HG03520 (cell line): Measurements from ENCODE around the gene FRMD4A.
"Not testable (repeated sequence)": the region's sequence is repeated elsewhere in the genome, so short reads cannot be mapped to it uniquely, and the experiment has no call there.

ENCODE experiments used
- ATAC-seq: cut with Tn5 transposase; IDR thresholded peaks from one replicate; pipeline ENCODE4 v1.9.1; 2021; ENCODE audit warnings: mild to moderate bottlenecking, moderate library complexity; ENCODE audit not compliant: unreplicated experiment

The FRMD4A gene

DNA sequence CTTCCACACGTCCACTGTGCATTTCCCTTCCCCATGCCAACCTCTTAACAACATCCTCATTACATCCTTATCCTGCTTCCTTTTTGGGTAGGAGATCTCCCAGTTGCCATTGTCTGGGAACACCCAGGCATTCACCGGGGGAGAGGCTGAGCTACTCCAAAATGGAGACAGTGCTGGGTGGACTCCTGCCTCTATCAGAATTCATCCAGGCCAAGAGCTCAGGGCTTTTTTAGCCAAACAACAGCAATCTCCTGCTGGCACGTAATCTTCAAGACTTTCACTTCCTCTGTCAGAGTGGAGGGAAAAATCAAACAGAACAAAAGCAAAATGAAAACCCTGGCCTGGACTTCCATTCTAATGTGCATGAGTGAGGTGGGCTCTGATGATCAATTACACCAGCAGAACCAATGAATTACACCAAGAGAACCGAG is 499.0 kb downstream of the FRMD4A start:
- ATAC-seq: no peak

- ATAC-seq: no peak
Measured at GRCh38 chr10:13830385-13830784, 500.3 kb downstream of the FRMD4A start.

DNA sequence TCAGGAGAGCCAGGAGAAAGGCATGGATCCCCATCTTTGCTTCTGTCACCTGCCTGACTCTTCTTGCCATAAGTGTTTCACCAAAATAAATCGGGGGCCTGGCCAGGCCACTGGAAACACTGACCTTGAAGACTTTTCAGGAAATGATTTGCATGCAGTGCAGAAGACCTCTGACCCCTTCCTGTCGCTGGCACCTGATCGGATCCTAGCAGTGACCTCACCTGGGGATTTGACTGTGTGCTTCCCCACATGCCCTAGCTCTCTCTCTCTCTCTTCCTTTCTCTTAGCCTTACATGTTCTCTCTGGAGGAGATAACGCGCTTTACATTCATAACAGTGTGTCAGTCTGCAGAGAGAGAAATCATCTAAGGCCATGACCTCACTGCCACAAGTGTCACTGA is 500.9 kb downstream of the FRMD4A start:
- no peak for ATAC-seq

DNA sequence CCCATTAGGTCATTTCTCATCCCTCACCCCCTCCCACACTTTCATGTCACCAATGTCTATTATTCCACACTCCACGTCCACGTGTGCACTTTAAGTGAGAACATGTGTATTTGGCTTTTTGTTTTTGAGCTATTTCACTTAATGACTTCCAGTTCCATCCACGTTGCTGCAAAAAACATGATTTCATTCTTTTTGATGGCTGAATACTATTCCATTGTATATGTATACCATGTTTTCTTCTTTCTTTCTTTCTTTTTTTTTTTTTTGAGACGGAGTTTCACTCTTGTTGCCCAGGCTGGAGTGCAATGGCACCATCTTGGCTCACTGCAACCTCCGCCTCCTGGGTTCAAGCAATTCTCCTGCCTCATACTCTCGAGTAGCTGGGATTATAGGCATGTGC is 502.4 kb downstream of the FRMD4A start:
- not testable (repeated sequence) for ATAC-seq

GRCh38 chr10:13827076-13827797 is 503.5 kb downstream of the FRMD4A start:
- ATAC-seq: no peak

DNA sequence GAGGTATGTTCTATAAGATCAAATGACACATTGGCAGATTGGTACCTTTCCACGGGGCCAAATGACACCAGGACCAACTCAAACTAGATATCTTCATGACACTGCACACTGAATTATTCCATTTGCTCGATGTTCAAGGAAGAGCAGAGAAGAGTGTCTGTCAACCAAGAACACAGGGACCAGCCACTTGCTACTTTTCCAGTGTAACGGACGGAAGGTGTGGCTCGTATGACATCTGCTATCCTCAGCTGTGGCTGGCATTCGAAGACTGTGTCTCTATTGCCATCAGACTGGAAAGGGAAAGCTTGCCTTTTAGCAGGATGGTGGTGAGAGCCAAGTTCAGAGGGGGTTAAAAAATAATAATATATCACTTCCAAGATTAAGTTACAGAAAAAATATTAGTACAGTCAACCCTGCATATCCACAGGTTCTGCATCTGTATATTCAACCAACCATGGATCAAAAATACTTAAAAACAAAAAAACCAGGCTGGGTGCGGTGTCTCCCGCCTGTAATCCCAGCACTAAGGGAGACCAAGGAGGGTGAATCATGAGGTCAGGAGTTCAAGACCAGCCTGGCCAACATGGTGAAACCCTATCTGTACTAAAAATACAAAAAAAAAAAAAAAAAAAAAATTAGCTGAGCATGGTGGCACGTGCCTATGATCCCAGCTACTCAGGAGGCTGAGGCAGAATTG is 506.9 kb downstream of the FRMD4A start:
- no peak for ATAC-seq

- no peak for ATAC-seq
Measured at GRCh38 chr10:13823096-13823708, 507.5 kb downstream of the FRMD4A start.

DNA sequence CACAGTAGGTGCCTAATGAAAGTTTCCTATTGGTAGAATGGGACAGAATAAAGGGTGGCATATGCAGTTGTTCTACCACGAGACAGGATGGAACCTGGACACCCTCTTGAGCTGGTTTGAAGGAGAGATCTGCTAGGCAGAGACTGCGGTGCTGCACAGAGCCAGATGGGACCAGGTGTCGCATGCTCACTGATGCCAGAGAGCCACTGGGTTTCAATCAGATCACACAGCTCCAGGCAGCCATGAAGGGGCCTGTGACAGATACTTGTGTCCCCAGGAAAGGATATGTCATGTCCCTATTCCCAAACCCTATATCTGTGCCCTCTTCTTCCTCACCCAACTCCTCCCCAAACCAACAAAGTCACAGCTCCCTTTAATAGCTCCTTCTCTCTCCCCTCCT is 508.2 kb downstream of the FRMD4A start:
- ATAC-seq: no peak

DNA sequence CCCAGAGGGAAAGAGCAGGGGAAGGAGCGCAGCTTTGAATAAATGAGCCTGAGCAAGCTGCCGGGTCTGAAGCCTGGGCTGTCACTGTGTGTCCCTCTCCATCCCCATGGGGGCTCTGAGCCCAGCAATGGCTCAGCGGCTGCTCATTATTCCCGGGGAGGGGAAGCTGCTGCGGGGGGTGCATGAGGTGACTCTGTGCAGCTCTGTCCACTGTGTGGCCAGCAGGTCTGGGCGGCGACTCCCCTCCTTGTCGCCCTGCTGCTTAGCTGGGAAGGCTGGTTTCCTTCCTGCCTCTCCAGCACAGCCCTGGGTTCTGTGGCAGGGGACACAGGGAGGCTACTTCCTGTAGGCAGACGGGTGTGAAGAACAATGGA is 509.8 kb downstream of the FRMD4A start:
- no peak for ATAC-seq

DNA sequence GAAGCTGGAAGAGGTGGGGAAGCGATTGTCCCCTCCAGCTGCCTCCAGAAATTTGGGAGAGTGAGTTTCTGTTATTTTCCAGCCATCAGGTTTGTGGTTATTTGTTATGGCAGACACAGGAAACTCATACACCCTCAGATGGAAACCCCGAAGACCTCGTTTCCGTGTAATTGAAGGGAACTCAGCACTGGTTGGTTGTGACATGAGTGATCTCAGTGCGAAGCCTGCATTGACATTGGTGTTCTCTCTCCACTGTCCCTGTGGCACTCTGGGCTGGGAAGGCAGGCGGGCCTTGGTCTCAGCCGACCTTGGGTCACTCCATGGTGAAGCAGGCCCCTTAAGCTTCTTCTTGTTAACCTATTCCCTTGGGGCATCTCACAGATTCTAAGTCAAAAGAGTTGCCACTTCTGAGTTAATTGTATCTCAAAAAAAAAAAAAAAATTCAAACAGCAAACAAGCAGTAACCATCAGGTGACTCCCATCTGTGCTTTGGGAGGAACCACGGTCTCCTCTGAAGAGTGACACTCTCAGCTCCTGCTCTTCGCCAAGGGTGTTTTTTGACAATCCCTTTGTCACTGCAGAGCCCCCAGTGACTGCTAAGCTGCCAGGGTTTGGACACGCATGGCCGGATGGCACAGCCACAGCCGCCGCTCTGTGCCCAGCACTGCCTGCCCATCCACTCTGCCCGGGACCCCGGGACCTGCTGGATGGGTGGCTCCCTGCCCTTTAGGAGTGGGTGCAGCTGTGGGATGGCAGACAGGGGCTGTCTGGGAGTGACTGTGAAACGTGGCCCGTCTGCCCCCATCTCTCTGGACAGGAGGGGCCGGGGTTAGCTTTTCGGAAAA is 510.4 kb downstream of the FRMD4A start:
- no peak for ATAC-seq

DNA sequence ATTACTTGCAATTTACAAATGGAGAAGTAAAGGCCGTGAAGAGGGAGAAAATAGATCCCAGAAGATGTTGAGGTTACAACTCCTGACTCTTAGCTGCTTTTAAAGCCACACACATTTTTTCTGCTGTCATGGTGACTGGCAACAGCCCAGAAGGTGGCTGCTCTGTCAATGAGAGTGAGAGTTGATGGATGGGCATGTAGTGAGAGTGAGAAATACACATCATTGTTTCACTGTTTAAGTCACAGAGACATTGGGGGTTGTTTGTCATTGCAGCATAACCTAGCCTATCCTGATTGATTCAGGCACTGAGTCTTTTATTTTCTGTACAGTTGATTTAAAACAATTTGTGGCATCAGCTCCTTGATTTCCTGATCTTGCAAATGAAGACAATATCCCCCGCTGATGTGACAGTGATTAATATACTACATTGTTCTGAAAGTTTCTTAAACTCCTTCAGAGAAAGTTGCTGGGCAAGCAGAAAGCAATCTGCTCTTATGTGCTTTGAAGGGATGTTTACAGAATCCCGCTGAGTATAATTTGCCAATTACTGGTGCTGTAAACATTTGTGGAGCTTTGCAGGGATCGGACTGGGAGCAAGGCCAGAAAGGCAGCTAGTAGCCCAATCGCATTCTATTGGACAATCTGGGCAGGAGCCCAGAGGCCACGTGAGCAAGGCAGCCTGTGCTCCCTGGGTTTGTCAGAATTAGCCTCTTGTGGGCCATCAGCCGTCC is 514.4 kb downstream of the FRMD4A start:
- no peak for ATAC-seq

DNA sequence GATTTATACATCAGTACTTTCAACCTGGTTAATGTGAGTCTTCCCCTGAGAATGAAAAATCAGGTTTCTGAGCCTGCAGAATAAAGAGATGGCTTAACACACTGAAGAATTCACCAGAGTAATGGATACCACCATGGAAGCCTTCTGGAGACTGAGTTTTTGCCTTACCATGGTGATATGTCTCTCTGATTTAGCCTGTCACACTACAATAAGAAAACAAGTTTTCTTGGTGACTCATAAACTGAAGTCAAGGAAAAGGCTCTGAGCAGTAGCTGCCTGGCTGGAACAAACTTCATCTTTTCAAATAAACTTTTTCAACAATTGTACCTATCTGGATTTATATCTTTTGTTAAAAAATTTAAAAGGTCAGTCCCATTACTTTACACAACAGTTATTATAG is 515.0 kb downstream of the FRMD4A start:
- ATAC-seq: no peak

- no peak for ATAC-seq
Measured at GRCh38 chr10:13813550-13813949, 517.2 kb downstream of the FRMD4A start.

DNA sequence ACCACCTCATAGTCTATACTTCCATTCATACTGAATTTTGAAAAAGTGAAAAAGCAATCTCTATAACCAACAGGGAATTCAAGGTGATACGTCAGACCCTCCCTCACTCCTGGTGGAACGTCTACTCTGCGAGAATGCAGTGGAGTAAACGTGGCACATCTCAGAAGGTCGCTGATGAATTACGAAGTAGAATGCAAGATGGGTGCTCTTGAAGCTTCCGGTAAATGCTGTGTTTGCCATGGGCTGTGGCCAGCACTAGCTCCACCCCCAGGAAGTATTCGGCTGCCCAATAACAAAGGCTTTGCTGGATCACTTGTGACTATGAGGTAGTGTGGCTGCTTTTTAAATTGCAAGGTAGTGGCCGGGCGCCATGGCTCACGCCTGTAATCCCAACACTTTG is 517.9 kb downstream of the FRMD4A start:
- no peak for ATAC-seq

DNA sequence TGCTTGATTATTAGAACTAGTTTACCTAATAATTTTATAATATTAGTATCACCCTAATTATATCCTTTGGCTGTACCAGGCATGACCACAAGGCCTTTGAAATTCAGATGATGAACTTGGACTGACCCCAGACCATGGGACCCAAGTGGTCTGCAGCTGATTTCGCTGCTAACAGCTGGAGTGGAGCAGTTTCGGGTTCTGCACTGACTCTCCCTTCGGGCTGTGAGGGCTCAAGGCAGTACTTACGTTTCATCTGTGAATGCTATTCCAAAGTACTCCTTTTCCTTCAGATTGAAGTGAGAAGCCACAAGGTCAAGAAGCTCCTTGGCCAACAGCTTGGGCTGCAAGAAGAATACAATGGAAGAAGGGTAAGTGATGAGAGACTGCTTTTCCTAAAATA is 520.2 kb downstream of the FRMD4A start:
- no peak for ATAC-seq

GRCh38 chr10:13809427-13809826 is 521.3 kb downstream of the FRMD4A start:
- no peak for ATAC-seq

DNA sequence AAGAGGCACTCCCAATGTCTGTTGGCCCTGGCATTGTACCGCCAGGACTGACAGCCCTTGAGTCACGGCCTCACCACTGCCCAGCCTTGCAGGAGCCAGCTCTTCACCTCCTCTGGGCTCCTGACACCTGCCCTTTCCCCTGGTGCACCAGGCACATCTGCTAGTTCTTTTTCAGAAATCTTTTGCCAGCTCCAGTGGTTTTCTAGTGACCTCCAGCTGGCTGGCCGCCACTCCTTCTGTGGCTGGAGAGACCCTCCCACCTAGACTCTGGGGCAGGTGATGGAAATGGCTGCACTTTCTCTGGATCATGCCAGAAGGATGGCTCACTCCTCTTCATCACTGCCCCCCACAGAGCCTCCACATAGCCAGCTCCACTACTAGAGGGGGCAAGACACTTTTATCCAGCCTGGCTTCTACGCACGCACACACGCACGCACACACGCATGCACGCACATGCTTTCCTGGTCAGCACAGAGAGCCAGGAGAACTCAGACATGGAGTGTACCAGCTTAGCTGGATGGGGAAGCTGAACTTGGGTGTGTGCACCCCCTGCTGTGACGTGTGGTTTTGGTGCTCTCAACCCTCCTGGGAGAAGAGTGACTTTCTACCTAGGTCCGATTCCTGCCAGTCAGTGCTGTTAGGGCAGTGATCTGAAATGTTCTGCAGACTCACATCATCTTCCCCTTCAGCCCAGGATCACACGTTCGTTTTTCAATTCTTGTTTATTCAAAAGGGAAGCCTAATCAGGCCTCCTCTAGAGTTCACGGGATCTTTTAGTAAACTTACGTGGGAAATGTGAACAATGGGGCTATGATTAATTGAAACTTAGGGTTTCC is 522.0 kb downstream of the FRMD4A start:
- ATAC-seq: no peak

DNA sequence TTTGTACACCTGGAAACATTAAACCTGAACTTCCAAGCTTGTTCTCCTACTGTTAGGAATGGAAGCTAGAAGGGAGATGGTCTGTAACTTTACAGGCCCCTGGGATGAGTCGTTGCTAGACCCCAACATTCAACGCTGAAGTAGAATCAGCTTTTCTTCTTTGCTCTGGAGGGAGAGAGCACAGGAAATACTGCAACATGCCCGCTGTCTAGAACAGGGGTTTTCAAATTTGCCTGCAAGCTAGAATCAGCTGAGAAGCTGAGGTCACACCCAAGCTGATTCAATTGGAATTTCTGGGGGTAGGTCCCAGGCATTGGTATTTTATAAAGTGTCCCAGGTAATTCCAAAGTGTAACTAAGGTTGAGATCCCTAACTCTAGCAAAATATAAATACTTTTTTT is 524.3 kb downstream of the FRMD4A start:
- ATAC-seq: no peak
